ENCODE results near the gene UFSP2.

Gene UFSP2

DNA sequence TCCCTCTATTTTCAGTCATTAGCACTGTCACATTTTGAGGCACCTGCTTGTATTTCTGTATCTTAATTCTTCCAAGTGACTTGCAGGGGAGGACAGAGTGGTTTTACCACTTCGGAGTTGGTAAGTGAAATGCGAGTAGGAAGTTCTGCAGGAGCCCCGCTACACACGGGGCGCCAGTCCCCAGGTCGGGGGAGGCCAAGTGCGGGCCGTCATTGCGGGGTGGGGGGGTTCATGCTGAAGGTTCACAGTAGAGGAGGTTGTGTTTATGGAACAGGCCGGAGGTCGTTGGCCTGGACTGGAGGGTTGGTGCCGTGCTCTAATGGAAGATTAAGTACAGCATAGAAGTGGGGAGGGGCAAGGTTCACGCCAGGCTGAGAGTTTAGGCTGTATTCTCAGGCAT is 74.1 kb downstream of the UFSP2 start:
- DNase-seq = no peak

Data from T-helper 2 cell (primary cell).